Suprapubic skin (tissue), 4 donors: ENCODE data around the gene ZEB2. TPM values are rescaled to one million over a fixed set of nuclear protein-coding genes. Genes with fewer than 3 reads are reported as not detected.

Source experiments
- DNase-seq, 2 donors: peaks; one replicate each; pipeline ENCODE4 v3.0.0-alpha.2; 2019; ENCODE audit warnings: low spot score in 2 of 2
- H3K27ac ChIP-seq: fragments of 200-600 bp; sonication (generic); one replicate; pipeline ENCODE4 v1.5.1; 2019
- H3K27me3 ChIP-seq: fragments of 200-600 bp; sonication (generic); one replicate; pipeline ENCODE4 v1.5.1; 2019
- H3K36me3 ChIP-seq: fragments of 200-600 bp; sonication (generic); one replicate; pipeline ENCODE4 v1.5.1; 2019
- H3K4me1 ChIP-seq: fragments of 200-600 bp; sonication (generic); one replicate; pipeline ENCODE4 v1.5.1; 2019
- H3K4me3 ChIP-seq: fragments of 200-600 bp; sonication (generic); one replicate; pipeline ENCODE4 v1.5.1; 2019; ENCODE audit warnings: mild to moderate bottlenecking
- H3K9me3 ChIP-seq: fragments of 200-600 bp; sonication (generic); one replicate; pipeline ENCODE4 v1.5.1; 2019
- CTCF ChIP-seq, 2 donors: fragments of 200-600 bp in 1 of 2; fragments of 450-650 bp in 1 of 2; sonication (generic) in 1 of 2; IDR thresholded peaks; one replicate each; pipeline ENCODE4 v1.5.1; 2016 to 2019; ENCODE audit warnings: antibody characterized with exemption in 2 of 2, mild to moderate bottlenecking in 1 of 2, moderate library complexity in 1 of 2
- EP300 ChIP-seq: sonication (generic); formaldehyde crosslinking; IDR thresholded peaks from one replicate; pipeline ENCODE4 v1.6.1; 2017; ENCODE audit warnings: antibody characterized with exemption
- POLR2A ChIP-seq, 2 donors: fragments of 450-650 bp; IDR thresholded peaks; one replicate each; pipeline ENCODE4 v1.6.1; 2017; ENCODE audit warnings: antibody characterized with exemption in 2 of 2, mild to moderate bottlenecking in 2 of 2, moderate library complexity in 2 of 2
- POLR2AphosphoS5 ChIP-seq, 3 donors: sonication (generic); formaldehyde crosslinking; IDR thresholded peaks; one replicate each; pipeline ENCODE4 v1.6.1; 2017; ENCODE audit warnings: antibody characterized with exemption in 3 of 3
- WGBS: methylation state at CpG from one replicate; pipeline ENCODE4 v1.1.5; 2018; 5-methylcytosine and 5-hydroxymethylcytosine counted together
- total RNA-seq, 4 donors: library from RNA; depleted of rRNA; stranded (reverse); fragments of >200 nt; gene quantifications; one replicate each; pipeline ENCODE4 v1.1.0, GENCODE V29; 2016

ZEB2 gene
- total RNA-seq, 4 donors from 2014 or later: 16.3 to 43.7 (median 34.5) TPM

DNA sequence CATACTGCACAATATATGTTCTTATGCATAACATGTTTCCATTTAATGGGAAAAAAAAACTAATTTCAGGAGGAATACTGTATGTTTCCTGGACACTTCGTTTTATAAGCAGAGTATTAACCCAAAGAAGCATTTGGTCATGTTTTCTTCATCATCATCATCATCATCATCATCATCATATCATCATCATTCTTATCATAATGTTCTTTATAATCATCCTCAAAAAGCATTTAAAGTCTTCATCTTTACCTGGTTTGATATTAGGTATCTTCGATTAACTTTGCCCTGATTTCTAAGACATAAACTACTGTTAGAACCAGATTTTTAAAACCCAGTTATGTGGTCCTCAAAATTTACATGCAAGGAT, 47.9 kb downstream of the ZEB2 start:
- Histone ChIP-seq H3K4me3 (no peak overlapping the region), H3K4me1 (peaks cover 11% of the 10 kb centered on the region), H3K9me3 (no peaks in the 10 kb centered on the region), H3K36me3 (no peaks in the 10 kb centered on the region), H3K27ac (no peak overlapping the region), H3K27me3 (no peaks in the 10 kb centered on the region)
- 77% methylated on average over 2 of the region's 2 CpGs for WGBS
- TF ChIP-seq CTCF (IDR thresholded peaks at IDR 0.05) (no peak), POLR2A (IDR thresholded peaks at IDR 0.05) (no peak), POLR2AphosphoS5 (IDR thresholded peaks at IDR 0.05) (no peak), EP300 (no peak)
- DNase-seq: no peak

DNA sequence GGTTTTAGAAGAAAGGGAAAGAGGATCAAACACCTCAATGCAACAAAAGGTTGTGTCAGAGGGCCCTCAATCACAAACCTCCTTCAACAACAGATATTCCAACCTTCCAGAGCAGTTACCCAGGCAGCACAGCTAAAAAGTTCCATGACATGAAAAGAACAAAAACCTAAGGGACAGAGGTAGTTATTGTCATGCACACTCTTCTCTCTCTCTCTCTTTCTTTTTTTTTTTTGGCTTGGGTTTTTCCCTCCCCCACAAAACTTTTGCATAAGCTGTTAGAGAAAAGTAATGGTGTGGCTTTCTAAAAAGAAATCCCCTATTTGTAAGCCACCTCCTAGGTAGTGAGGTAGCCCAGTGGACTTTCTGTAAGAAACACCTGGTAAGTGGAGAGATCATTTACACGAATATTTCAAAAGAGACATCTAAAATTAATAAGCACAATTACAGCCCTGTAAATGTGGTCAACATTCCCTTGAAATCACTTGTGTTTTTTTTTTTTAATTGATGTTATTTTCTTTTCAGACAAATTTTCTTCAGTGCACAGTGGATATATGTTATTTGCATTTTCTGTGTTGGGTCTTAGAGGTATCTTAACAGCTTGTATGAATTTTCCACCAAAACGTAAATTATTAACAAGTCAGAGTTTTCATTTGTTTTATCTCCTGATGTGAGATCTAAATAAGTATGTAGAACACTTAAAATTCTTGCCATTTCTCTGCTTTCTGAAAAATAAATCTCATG, 48.4 kb downstream of the ZEB2 start:
- Histone ChIP-seq H3K27me3 (no peaks in the 10 kb centered on the region), H3K27ac (no peak overlapping the region), H3K36me3 (no peaks in the 10 kb centered on the region), H3K9me3 (no peaks in the 10 kb centered on the region), H3K4me3 (no peak overlapping the region), H3K4me1 (peaks cover 9% of the 10 kb centered on the region)
- no peak for DNase-seq
- no peak for TF ChIP-seq POLR2A (IDR thresholded peaks at IDR 0.05)
- TF ChIP-seq EP300: no peak
- TF ChIP-seq CTCF (IDR thresholded peaks at IDR 0.05): no peak
- no peak for TF ChIP-seq POLR2AphosphoS5 (IDR thresholded peaks at IDR 0.05)
- WGBS: 54% methylated on average over 2 of the region's 2 CpGs

- Histone ChIP-seq H3K4me1 (peaks cover 9% of the 10 kb centered on the region), H3K27me3 (no peaks in the 10 kb centered on the region), H3K4me3 (no peak overlapping the region), H3K36me3 (no peaks in the 10 kb centered on the region), H3K9me3 (no peaks in the 10 kb centered on the region), H3K27ac (no peak overlapping the region)
- no peak for DNase-seq
- TF ChIP-seq POLR2AphosphoS5 (IDR thresholded peaks at IDR 0.05) (no peak), EP300 (no peak), POLR2A (IDR thresholded peaks at IDR 0.05) (no peak), CTCF (IDR thresholded peaks at IDR 0.05) (no peak)
- WGBS: 62% methylated on average over 3 of the region's 3 CpGs
Measured at GRCh38 chr2:144470816-144471215, 49.1 kb downstream of the ZEB2 start.

DNA sequence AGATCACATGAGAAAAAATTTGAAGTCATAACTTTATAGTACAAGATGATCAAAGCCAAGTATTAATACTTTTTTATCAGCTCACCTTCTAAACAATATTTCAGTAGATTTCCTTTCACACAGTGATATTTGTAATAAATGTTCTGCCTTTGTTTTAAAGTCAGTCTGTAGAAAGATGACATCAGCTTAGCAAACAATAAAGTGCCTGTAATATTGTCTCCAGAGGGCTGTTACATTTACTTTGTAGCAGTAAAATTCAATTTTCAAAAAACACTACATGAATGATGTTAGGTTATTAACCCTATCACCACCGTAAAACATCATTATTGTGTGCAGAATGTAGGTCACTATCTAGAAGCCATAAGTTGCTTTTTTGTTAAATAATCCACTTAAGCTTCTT, 49.6 kb downstream of the ZEB2 start:
- H3K4me1 ChIP-seq: peaks cover 9% of the 10 kb centered on the region
- WGBS: 53% methylated on average over 1 of the region's 1 CpG
- no peaks in the 10 kb centered on the region for H3K27me3 ChIP-seq
- H3K4me3 ChIP-seq: no peak overlapping the region
- H3K27ac ChIP-seq: no peak overlapping the region
- TF ChIP-seq CTCF (IDR thresholded peaks at IDR 0.05) (no peak), POLR2A (IDR thresholded peaks at IDR 0.05) (no peak), POLR2AphosphoS5 (IDR thresholded peaks at IDR 0.05) (no peak), EP300 (no peak)
- no peaks in the 10 kb centered on the region for H3K9me3 ChIP-seq
- H3K36me3 ChIP-seq: no peaks in the 10 kb centered on the region
- DNase-seq: no peak

GRCh38 chr2:144469798-144470197, 50.1 kb downstream of the ZEB2 start:
- no peak overlapping the region for H3K4me3 ChIP-seq
- no peak overlapping the region for H3K27ac ChIP-seq
- no peak for DNase-seq
- TF ChIP-seq POLR2AphosphoS5 (IDR thresholded peaks at IDR 0.05): no peak
- no peak for TF ChIP-seq CTCF (IDR thresholded peaks at IDR 0.05)
- no peak for TF ChIP-seq POLR2A (IDR thresholded peaks at IDR 0.05)
- TF ChIP-seq EP300: no peak
- WGBS: 48% methylated on average over 2 of the region's 2 CpGs
- no peaks in the 10 kb centered on the region for H3K27me3 ChIP-seq
- no peaks in the 10 kb centered on the region for H3K36me3 ChIP-seq
- H3K4me1 ChIP-seq: peaks cover 9% of the 10 kb centered on the region
- no peaks in the 10 kb centered on the region for H3K9me3 ChIP-seq
